Kidney (tissue), 14 donors: ENCODE measurements around the gene C22orf39. TPM values are rescaled to one million over a fixed set of nuclear protein-coding genes. Genes with fewer than 3 reads are reported as not detected.

Source experiments
- DNase-seq, 5 donors: peaks; one replicate each; pipeline ENCODE4 v3.0.0-alpha.2; 2013 to 2020
- FAIRE-seq: peaks from 2 replicates; lab custom pipeline; 2012; peaks lifted over from hg19 to GRCh38; lab: Jason Lieb, UNC
- H3K27ac ChIP-seq, 2 donors: one replicate each; pipeline ENCODE4 v1.7.0; 2013; ENCODE audit warnings: low read depth in 2 of 2, low read length in 2 of 2, inconsistent platforms in 1 of 2
- H3K27me3 ChIP-seq: one replicate; pipeline ENCODE4 v1.7.1; 2013; ENCODE audit warnings: low read length, inconsistent platforms; ENCODE audit not compliant: control insufficient read depth, insufficient read depth
- H3K36me3 ChIP-seq, 3 donors: one replicate each; pipeline versions ENCODE4 v1.7.0 to v1.7.1; 2013; ENCODE audit warnings: low read length in 3 of 3, control low read depth in 1 of 3, inconsistent platforms in 1 of 3; ENCODE audit not compliant: insufficient read depth in 3 of 3, control insufficient read depth in 2 of 3
- H3K4me1 ChIP-seq, 3 donors: one replicate each; pipeline versions ENCODE4 v1.7.0 to v1.7.1; 2013; ENCODE audit warnings: low read length in 3 of 3, inconsistent platforms in 1 of 3, low read depth in 1 of 3; ENCODE audit not compliant: control insufficient read depth in 2 of 3, insufficient read depth in 2 of 3
- H3K4me3 ChIP-seq, 3 donors: one replicate each; pipeline versions ENCODE4 v1.7.0 to v1.8.1; 2013; ENCODE audit warnings: low read length in 3 of 3, control low read depth in 1 of 3, inconsistent platforms in 1 of 3
- H3K9ac ChIP-seq, 3 donors: one replicate each; pipeline versions ENCODE4 v1.7.0 to v1.7.1; 2013; ENCODE audit warnings: low read length in 3 of 3, control low read depth in 1 of 3, inconsistent platforms in 1 of 3
- H3K9me3 ChIP-seq, 3 donors: one replicate each; pipeline versions ENCODE4 v1.7.0 to v1.7.1; 2013; ENCODE audit warnings: low read length in 3 of 3, control low read depth in 1 of 3, inconsistent platforms in 1 of 3; ENCODE audit not compliant: control insufficient read depth in 2 of 3, insufficient read depth in 1 of 3
- CTCF ChIP-seq: IDR thresholded peaks from 3 replicates; pipeline ENCODE4 v1.5.1; 2012; ENCODE audit warnings: mild to moderate bottlenecking, moderate library complexity, borderline replicate concordance; ENCODE audit not compliant: insufficient read depth; ENCODE audit errors: extremely low read depth
- intact Hi-C: fragments of 100-400 bp; cut with DNase I; formaldehyde crosslinking; loops from one replicate; pipeline ENCODE4 v1.11.1; 2022
- polyA plus RNA-seq: library from polyadenylated mRNA; stranded (reverse); fragments of 350-450 nt; fragmentation: Illumina TruSeq; extraction: RNeasy Lipid Tissue Mini Kit (QIAGEN cat#74804); gene quantifications from one replicate; pipeline ENCODE4 v1.2.3, GENCODE V29; 2014; ENCODE audit warnings: low read depth, low replicate concordance; ENCODE audit not compliant: insufficient read depth
- total RNA-seq: library from RNA; stranded (reverse); fragmentation: NEBNext Ultra II Directional; extraction: Animal tissue kit (Norgen Biotek cat#: 25700); gene quantifications from one replicate; pipeline ENCODE4 v1.2.1, GENCODE V29; 2021
- donor health status: control.
- donor health status: control.
- donor health status: control.
- donor health status: control.
- donor health status: control.
- donor health status: DM: yes; HTN: yes; CAD: no.
- donor health status: Normal renal cell carcinoma (clear cell type).

C22orf39 gene
- total and polyA plus RNA-seq, 2 donors from 2014 or later = 27.1 to 54.4 TPM

GRCh38 chr22:19482297-19482696 lies 34.8 kb upstream of the C22orf39 start:
- Histone ChIP-seq H3K4me3 (no peak overlapping the region), H3K36me3 (no peaks in the 10 kb centered on the region), H3K9ac (no peak overlapping the region), H3K27ac (no peak overlapping the region), H3K27me3 (no peaks in the 10 kb centered on the region), H3K9me3 (no peaks in the 10 kb centered on the region), H3K4me1 (peaks cover 0 to 4% (median 4%) of the 10 kb centered on the region in 3 donors)
- DNase-seq = no peak
- no peak for FAIRE-seq
- TF ChIP-seq CTCF = no peak
- intact Hi-C loops = no loop called here

GRCh38 chr22:19480789-19481188 lies 33.3 kb upstream of the C22orf39 start:
- Histone ChIP-seq H3K4me1 (peaks cover 0 to 4% (median 4%) of the 10 kb centered on the region in 3 donors), H3K9me3 (no peaks in the 10 kb centered on the region), H3K4me3 (peak overlapping the region in 1 of 3 donors; percentile 1), H3K9ac (no peak overlapping the region), H3K27ac (no peak overlapping the region), H3K27me3 (no peaks in the 10 kb centered on the region), H3K36me3 (peaks cover 0 to 3% (median 0%) of the 10 kb centered on the region in 3 donors)
- no peak for FAIRE-seq
- no peak for TF ChIP-seq CTCF
- DNase-seq = no peak
- intact Hi-C loops = no loop called here

GRCh38 chr22:19480173-19480568 lies 32.7 kb upstream of the C22orf39 start:
- FAIRE-seq (no peak), DNase-seq (no peak)
- intact Hi-C loops = no loop called here
- Histone ChIP-seq H3K9me3 (no peaks in the 10 kb centered on the region), H3K9ac (peak overlapping the region in 1 of 3 donors; percentile 16), H3K36me3 (peaks cover 0 to 5% (median 0%) of the 10 kb centered on the region in 3 donors), H3K27ac (no peak overlapping the region), H3K4me3 (peak overlapping the region; percentile 10 to 98 (median 45)), H3K27me3 (no peaks in the 10 kb centered on the region), H3K4me1 (peaks cover 0 to 4% (median 4%) of the 10 kb centered on the region in 3 donors)
- no peak for TF ChIP-seq CTCF
